Nephron progenitor cell (in vitro differentiated cells): ENCODE measurements around the gene TECPR1.

Experiments
- DNase-seq: peaks from one replicate; pipeline ENCODE4 v3.0.0; 2021
- H3K27ac Mint-ChIP-seq: 2 replicates; pipeline ENCODE4 v1.8.0; 2021; ENCODE audit warnings: mild to moderate bottlenecking, moderate library complexity, mixed read lengths
- H3K27me3 Mint-ChIP-seq: 2 replicates; pipeline ENCODE4 v1.8.0; 2021; ENCODE audit warnings: mild to moderate bottlenecking, low read depth, mixed read lengths; ENCODE audit not compliant: poor library complexity
- H3K36me3 Mint-ChIP-seq: 2 replicates; pipeline ENCODE4 v1.8.0; 2021; ENCODE audit warnings: low read depth, mixed read lengths
- H3K4me1 Mint-ChIP-seq: 2 replicates; pipeline ENCODE4 v1.8.0; 2021; ENCODE audit warnings: mixed read lengths
- H3K4me3 Mint-ChIP-seq: 2 replicates; pipeline ENCODE4 v1.8.0; 2021; ENCODE audit warnings: mild to moderate bottlenecking, moderate library complexity, mixed read lengths
- H3K9me3 Mint-ChIP-seq: 2 replicates; pipeline ENCODE4 v1.8.0; 2021; ENCODE audit warnings: mild to moderate bottlenecking, moderate library complexity, mixed read lengths
- TF ChIP-seq, protein P1 (sequence below): fragments of 200-600 bp; sonication (generic); IDR thresholded peaks from 2 replicates; pipeline ENCODE4 v1.5.0; 2021; ENCODE audit warnings: antibody characterized with exemption

The TECPR1 gene

DNA sequence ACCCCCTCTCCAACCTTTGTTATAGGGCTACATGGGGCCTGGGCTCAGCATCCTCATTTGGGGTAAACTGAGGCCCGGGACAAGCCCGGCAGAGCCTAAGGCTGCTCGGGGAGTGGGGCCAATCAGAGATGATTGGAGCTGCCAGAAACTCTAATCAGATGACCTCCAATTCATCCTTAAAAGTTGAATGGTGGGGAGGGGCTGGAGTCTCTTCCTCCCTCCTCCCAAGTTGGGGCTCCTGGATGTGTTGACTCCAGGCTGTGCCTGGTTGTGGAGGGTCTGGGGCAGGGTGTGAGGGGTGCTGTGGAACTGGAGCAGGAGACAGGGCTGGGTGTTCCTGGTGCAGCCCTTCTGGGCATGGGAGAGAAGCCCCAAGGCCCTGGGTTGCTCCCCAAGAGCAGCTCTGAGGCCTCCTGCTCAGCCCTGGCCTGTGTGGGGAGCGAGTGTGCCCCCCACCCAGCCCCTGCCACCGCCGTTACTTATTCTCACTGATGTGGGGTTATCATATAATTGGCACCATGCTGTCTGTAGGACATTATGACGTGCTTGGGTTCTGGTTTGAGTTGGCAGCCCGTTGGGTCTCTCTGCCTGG is 38.6 kb downstream of the TECPR1 start:
- Mint-ChIP-seq H3K4me3 (no peak overlapping the region), H3K36me3 (peaks cover 3% of the 10 kb centered on the region), H3K27me3 (peaks cover 12% of the 10 kb centered on the region), H3K27ac (no peak overlapping the region), H3K4me1 (peaks cover 20% of the 10 kb centered on the region), H3K9me3 (no peaks in the 10 kb centered on the region)
- DNase-seq = no peak
- TF ChIP-seq, protein P1, sequence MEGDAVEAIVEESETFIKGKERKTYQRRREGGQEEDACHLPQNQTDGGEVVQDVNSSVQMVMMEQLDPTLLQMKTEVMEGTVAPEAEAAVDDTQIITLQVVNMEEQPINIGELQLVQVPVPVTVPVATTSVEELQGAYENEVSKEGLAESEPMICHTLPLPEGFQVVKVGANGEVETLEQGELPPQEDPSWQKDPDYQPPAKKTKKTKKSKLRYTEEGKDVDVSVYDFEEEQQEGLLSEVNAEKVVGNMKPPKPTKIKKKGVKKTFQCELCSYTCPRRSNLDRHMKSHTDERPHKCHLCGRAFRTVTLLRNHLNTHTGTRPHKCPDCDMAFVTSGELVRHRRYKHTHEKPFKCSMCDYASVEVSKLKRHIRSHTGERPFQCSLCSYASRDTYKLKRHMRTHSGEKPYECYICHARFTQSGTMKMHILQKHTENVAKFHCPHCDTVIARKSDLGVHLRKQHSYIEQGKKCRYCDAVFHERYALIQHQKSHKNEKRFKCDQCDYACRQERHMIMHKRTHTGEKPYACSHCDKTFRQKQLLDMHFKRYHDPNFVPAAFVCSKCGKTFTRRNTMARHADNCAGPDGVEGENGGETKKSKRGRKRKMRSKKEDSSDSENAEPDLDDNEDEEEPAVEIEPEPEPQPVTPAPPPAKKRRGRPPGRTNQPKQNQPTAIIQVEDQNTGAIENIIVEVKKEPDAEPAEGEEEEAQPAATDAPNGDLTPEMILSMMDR = no peak

DNA sequence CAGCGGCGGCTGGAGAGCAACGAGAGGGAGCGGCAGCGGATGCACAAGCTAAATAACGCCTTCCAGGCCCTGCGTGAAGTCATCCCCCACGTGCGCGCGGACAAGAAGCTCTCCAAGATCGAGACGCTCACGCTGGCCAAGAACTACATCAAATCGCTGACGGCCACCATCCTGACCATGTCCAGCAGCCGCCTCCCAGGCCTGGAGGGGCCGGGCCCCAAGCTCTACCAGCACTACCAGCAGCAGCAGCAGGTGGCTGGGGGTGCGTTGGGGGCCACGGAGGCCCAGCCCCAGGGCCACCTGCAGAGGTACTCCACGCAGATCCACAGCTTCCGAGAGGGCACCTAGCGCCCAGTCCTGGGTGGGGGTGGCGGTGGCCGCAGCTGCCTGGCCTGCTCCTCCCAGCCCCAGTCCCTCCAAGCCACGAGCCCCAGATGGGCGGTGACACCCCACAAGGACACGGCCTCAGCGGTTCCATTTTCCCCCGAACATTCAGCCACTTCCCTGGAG is 39.4 kb downstream of the TECPR1 start:
- Mint-ChIP-seq H3K4me1 (peaks cover 15% of the 10 kb centered on the region), H3K4me3 (no peak overlapping the region), H3K27me3 (peaks cover 12% of the 10 kb centered on the region), H3K9me3 (no peaks in the 10 kb centered on the region), H3K27ac (no peak overlapping the region), H3K36me3 (peaks cover 1% of the 10 kb centered on the region)
- DNase-seq = no peak
- TF ChIP-seq, protein P1 = no peak

DNA sequence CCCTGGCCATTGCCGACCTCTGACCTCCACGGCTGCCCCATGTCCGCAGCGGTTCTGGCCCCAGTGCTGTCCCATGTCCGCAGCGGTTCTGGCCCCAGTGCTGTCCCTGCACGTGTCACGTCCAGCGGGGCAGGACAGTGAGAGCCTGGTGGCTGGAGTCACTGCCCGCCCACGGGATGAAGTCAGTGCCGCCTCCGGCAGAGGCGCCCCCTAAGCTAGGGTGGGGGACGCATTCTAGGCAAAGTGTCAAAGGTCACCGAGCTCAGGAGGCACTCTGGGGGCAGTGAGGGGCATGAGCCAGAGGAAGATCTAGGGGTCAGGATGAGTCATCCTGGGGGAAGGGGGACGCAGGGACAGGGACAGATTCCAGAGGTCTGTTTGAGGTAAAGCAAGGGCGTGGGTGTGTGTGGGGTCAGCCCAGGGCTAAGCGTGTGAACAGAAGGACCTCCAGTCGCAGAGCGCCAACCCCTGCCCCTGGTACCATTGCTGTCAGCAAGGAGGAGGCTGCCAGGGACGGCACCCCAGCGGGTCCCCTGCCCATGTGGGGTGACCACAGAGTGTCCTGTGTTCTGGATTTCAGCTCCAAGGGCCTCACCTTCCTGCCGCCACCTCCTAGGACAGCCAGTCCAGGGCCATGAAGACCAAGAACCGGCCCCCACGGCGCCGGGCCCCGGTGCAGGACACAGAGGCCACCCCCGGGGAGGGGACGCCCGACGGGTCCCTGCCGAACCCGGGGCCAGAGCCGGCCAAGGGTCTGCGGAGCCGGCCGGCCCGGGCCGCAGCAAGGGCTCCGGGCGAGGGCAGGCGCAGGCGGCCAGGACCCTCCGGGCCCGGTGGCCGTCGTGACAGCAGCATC is 40.1 kb downstream of the TECPR1 start:
- TF ChIP-seq, protein P1 = no peak
- H3K27ac Mint-ChIP-seq = no peak overlapping the region
- peaks cover 12% of the 10 kb centered on the region for H3K27me3 Mint-ChIP-seq
- no peak for DNase-seq
- no peaks in the 10 kb centered on the region for H3K9me3 Mint-ChIP-seq
- H3K36me3 Mint-ChIP-seq = peaks cover 8% of the 10 kb centered on the region
- H3K4me1 Mint-ChIP-seq = peaks cover 15% of the 10 kb centered on the region
- peak overlapping the region; percentile 59 for H3K4me3 Mint-ChIP-seq

DNA sequence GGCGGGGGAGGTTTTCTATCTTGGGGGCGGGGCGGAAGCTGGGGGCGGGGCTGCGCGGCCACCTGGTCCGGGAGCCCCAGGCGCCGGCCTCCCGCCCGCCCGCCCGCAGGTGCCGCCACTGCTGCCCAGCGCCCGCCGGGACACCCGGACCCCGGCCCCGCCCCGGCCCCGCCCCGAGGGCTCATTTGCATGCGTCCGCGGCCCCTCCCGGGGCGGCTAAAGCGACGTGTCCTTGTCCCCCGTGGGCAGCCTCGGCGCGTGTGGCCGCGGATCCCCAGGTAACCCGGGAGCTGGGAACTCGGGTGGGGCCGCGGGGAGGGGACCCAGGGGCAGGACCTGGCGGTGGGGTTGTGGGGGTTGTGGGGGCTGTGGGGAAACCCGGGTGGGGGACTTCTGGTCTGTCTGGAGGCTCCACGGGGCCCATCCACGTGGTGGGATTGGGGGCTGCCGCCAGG is 40.8 kb downstream of the TECPR1 start, which contains the start of gene BHLHA15:
TSS of gene BHLHA15 (plus strand) at position 219 of the 455 bp plus-strand sequence. CDS start 871 bp downstream, outside the sequence.
- peaks cover 12% of the 10 kb centered on the region for H3K27me3 Mint-ChIP-seq
- H3K36me3 Mint-ChIP-seq = peaks cover 13% of the 10 kb centered on the region
- no peak within 1 kb of the TSS for H3K27ac Mint-ChIP-seq
- TF ChIP-seq, protein P1 = no peak
- H3K4me3 Mint-ChIP-seq = peak within 1 kb of the TSS; percentile 68
- peaks cover 15% of the 10 kb centered on the region for H3K4me1 Mint-ChIP-seq
- H3K9me3 Mint-ChIP-seq = no peaks in the 10 kb centered on the region
- peak; percentile 71 for DNase-seq

DNA sequence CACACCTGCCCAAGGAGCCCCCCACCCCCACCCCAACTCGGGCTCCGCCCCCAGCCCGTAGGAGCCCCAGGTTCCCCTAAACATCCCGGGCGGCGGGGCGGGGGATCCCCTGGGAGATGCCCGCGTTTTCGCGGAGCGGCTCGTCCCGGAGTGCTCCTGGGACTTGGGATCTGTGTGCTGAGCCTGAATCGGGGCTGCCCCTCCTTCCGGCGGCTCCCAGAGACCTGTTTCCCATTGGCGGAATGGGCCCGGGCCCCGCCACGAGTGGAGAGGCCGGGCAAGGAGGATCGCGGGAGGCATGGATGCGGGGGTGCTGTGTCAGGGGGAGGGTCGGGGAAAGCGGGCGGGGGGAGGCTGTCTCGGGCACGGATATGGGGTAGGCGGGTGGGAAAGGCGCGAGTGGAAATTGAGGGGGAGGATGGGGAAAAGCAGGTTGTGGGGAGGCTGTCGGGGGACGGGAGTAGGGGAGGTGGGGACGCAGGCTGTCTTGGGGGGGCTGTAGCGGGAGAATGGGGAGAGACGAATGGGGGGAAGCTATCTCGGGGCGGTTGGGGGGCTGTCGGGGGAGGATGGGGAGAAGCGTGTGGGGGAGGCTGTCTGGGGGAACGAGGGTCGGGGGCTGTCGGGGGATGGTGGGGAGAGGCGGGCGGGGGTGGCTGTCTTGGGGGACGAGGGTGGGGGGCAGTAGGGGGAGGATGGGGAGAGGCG is 41.4 kb downstream of the TECPR1 start:
- peaks cover 17% of the 10 kb centered on the region for H3K36me3 Mint-ChIP-seq
- H3K27ac Mint-ChIP-seq = no peak overlapping the region
- H3K4me3 Mint-ChIP-seq = peak overlapping the region; percentile 68
- peaks cover 10% of the 10 kb centered on the region for H3K4me1 Mint-ChIP-seq
- TF ChIP-seq, protein P1 = no peak
- H3K9me3 Mint-ChIP-seq = no peaks in the 10 kb centered on the region
- H3K27me3 Mint-ChIP-seq = peaks cover 12% of the 10 kb centered on the region
- peak; percentile 37 for DNase-seq
